HG03039 (cell line): ENCODE measurements around the gene CCL23.
"Not testable (repeated sequence)": the region's sequence is repeated elsewhere in the genome, so short reads cannot be mapped to it uniquely, and the experiment has no call there.

Source experiments
- ATAC-seq: cut with Tn5 transposase; IDR thresholded peaks from one replicate; pipeline ENCODE4 v1.9.1; 2021; ENCODE audit warnings: mild to moderate bottlenecking, moderate library complexity; ENCODE audit not compliant: unreplicated experiment

Gene CCL23

GRCh38 chr17:36004594-36005108, 13.1 kb downstream of the CCL23 start:
- no peak for ATAC-seq

GRCh38 chr17:36002631-36003030, 15.1 kb downstream of the CCL23 start:
- no peak for ATAC-seq

- ATAC-seq, result no peak
These were observed 15.7 kb downstream of the CCL23 start for GRCh38 chr17:36001862-36002603.

GRCh38 chr17:36001110-36001771, 16.5 kb downstream of the CCL23 start, which contains the start of gene CCL15:
Gene CCL15, minus strand, starts transcription at chr17:36001553. Its CDS starts 61 bp downstream, at chr17:36001492.
- no peak for ATAC-seq

GRCh38 chr17:36000732-36001109, 17.1 kb downstream of the CCL23 start:
- ATAC-seq, result no peak

- no peak for ATAC-seq
These were observed 19.0 kb downstream of the CCL23 start for GRCh38 chr17:35998756-35999155.

GRCh38 chr17:35998018-35998545, 19.7 kb downstream of the CCL23 start:
- no peak for ATAC-seq

- ATAC-seq, result not testable (repeated sequence)
These were observed 22.4 kb downstream of the CCL23 start for GRCh38 chr17:35995346-35995745.

- ATAC-seq, result no peak
These were observed 26.7 kb downstream of the CCL23 start for GRCh38 chr17:35991075-35991474.

- ATAC-seq, result no peak
These were observed 29.6 kb downstream of the CCL23 start for GRCh38 chr17:35988164-35988563.

- no peak for ATAC-seq
These were observed 31.1 kb downstream of the CCL23 start, which contains the start of gene CCL14 for GRCh38 chr17:35986643-35987042. Gene CCL14, minus strand, starts transcription at chr17:35986729. Its CDS starts 80 bp downstream, at chr17:35986649.

GRCh38 chr17:35984140-35984539, 33.6 kb downstream of the CCL23 start:
- ATAC-seq, result no peak

- no peak for ATAC-seq
These were observed 35.2 kb downstream of the CCL23 start for GRCh38 chr17:35982409-35983191.

- no peak for ATAC-seq
These were observed 35.9 kb downstream of the CCL23 start for GRCh38 chr17:35981908-35982330.

- no peak for ATAC-seq
These were observed 36.5 kb downstream of the CCL23 start, which contains the start of gene CCL16 for GRCh38 chr17:35981246-35981645. Gene CCL16, minus strand, starts transcription at chr17:35981497. Its CDS starts 77 bp downstream, at chr17:35981420.

GRCh38 chr17:35978346-35978745, 39.4 kb downstream of the CCL23 start:
- ATAC-seq, result no peak

GRCh38 chr17:35977509-35977908, 40.3 kb downstream of the CCL23 start:
- ATAC-seq, result no peak

GRCh38 chr17:35973333-35974260, 44.2 kb downstream of the CCL23 start:
- ATAC-seq, result no peak

GRCh38 chr17:35972945-35973332, 44.8 kb downstream of the CCL23 start:
- no peak for ATAC-seq

- ATAC-seq, result no peak
These were observed 45.2 kb downstream of the CCL23 start for GRCh38 chr17:35972535-35972934.
